K562 (cell line): ENCODE data around the gene BMF. TPM values are rescaled to one million over a fixed set of nuclear protein-coding genes. Genes with fewer than 3 reads are reported as not detected.

Experiments
- ATAC-seq: fragments of 200-7000 bp; cut with Tn5 transposase; 3 replicates; pipeline ENCODE4 v1.9.1; 2020; ENCODE audit warnings: moderate library complexity
- BruUV-seq: library from RNA; stranded (reverse); fragments of 400-500 nt; replicated peaks from 2 replicates; lab custom pipeline; 2021; lab: Mats Ljungman, UMichigan
- CTCF ChIA-PET: fragments of 300-600 bp; formaldehyde crosslinking; extraction: SDS; loops from one replicate; lab custom pipeline; 2021; ENCODE audit warnings: low intra/inter-chr PET ratio; lab: Yijun Ruan, JAX
- POLR2A ChIA-PET: fragments of 300-600, 350-650 bp; sonication (Branson Sonifier 250); formaldehyde crosslinking; extraction: SDS; loops from one replicate; lab custom pipeline; 2021; ENCODE audit warnings: antibody characterized with exemption, inconsistent platforms; lab: Yijun Ruan, JAX
- DNase-seq, 4 experiments: peaks; one replicate each; pipeline versions ENCODE4 v3.0.0 to v3.0.0-alpha.2; 2011 to 2018; ENCODE audit warnings: low spot score in 3 of 4, mixed read lengths in 3 of 4; ENCODE audit errors: extremely low read depth in 1 of 4
- FAIRE-seq: peaks from 2 replicates; lab custom pipeline; 2011; peaks lifted over from hg19 to GRCh38; lab: Jason Lieb, UNC
- H2AFZ ChIP-seq: 2 replicates; pipeline ENCODE4 v1.6.0; 2011; ENCODE audit warnings: low read depth, low read length, control low read depth, inconsistent platforms
- H3K27ac ChIP-seq: fragments of 200-600 bp; 3 replicates; pipeline ENCODE4 v1.8.0; 2011; ENCODE audit warnings: low read depth, mild to moderate bottlenecking, control low read depth, inconsistent platforms, low read length, moderate library complexity, mixed read lengths; ENCODE audit errors: extremely low read depth
- H3K27me3 ChIP-seq, 2 experiments: fragments of 300-600 bp in 1 of 2; 2 replicates in 1 of 2; 3 replicates in 1 of 2; pipeline versions ENCODE4 v1.6.0 to v1.8.0; 2011; ENCODE audit warnings: inconsistent platforms in 2 of 2, low read length in 2 of 2, mild to moderate bottlenecking in 1 of 2, mixed read lengths in 1 of 2, moderate library complexity in 1 of 2; ENCODE audit not compliant: control insufficient read depth in 2 of 2, insufficient read depth in 2 of 2
- H3K36me3 ChIP-seq: fragments of 300-600 bp; 3 replicates; pipeline ENCODE4 v1.8.0; 2011; ENCODE audit warnings: mild to moderate bottlenecking, low read length, inconsistent platforms; ENCODE audit not compliant: control insufficient read depth, insufficient read depth
- H3K4me1 ChIP-seq, 2 experiments: fragments of 200-600 bp in 1 of 2; replicated peaks in 1 of 2; 2 replicates in 1 of 2; 3 replicates in 1 of 2; pipeline versions ENCODE4 v1.5.1 to v1.8.0; 2011; ENCODE audit warnings: inconsistent platforms in 2 of 2, low read length in 2 of 2, mild to moderate bottlenecking in 1 of 2, mixed read lengths in 1 of 2, moderate library complexity in 1 of 2; ENCODE audit not compliant: control insufficient read depth in 2 of 2, insufficient read depth in 2 of 2
- H3K4me2 ChIP-seq: 2 replicates; pipeline ENCODE4 v1.6.1; 2011; ENCODE audit warnings: low read length, control low read depth, inconsistent platforms, mixed read lengths; ENCODE audit not compliant: insufficient read depth
- H3K4me3 ChIP-seq: fragments of 200-600 bp; sonication (generic), shearing (Covaris generic); 2 replicates; pipeline ENCODE4 v1.5.1; 2016; ENCODE audit warnings: control low read depth, inconsistent platforms
- H3K79me2 ChIP-seq: fragments of 200-600 bp; 3 replicates; pipeline ENCODE4 v1.8.0; 2011; ENCODE audit warnings: low read length, inconsistent platforms; ENCODE audit not compliant: control insufficient read depth, insufficient read depth
- H3K9ac ChIP-seq, 2 experiments: 2 replicates each; pipeline versions ENCODE4 v1.6.0 to v1.6.1; 2011; ENCODE audit warnings: low read depth in 2 of 2, low read length in 2 of 2, control low read depth in 1 of 2, inconsistent platforms in 1 of 2, mild to moderate bottlenecking in 1 of 2, mixed read lengths in 1 of 2; ENCODE audit not compliant: insufficient read depth in 1 of 2
- H3K9me1 ChIP-seq: one replicate; pipeline ENCODE4 v1.6.0; 2011; ENCODE audit warnings: inconsistent platforms, mild to moderate bottlenecking, low read length, moderate library complexity; ENCODE audit not compliant: control insufficient read depth, insufficient read depth
- H3K9me3 ChIP-seq: replicated peaks from 2 replicates; pipeline ENCODE4 v1.5.1; 2011; ENCODE audit warnings: low read depth, low read length, inconsistent platforms; ENCODE audit not compliant: control insufficient read depth, insufficient read depth
- H4K20me1 ChIP-seq: replicated peaks from 2 replicates; pipeline ENCODE4 v1.6.1; 2011; ENCODE audit warnings: low read length, inconsistent platforms, mixed read lengths; ENCODE audit not compliant: control insufficient read depth, insufficient read depth
- ELF2 ChIP-seq: fragments of 250-450 bp; sonication (Bioruptor Pico); IDR thresholded peaks from 2 replicates; pipeline ENCODE4 v1.5.0; 2021; ENCODE audit warnings: mild to moderate bottlenecking
- KAT7 ChIP-seq: sonication (generic); formaldehyde crosslinking; IDR thresholded peaks from 2 replicates; pipeline ENCODE4 v1.8.0; 2022; ENCODE audit warnings: missing genetic modification reagents, mild to moderate bottlenecking, borderline replicate concordance
- SIX5 ChIP-seq, 2 experiments: IDR thresholded peaks; 2 replicates each; pipeline ENCODE4 v1.6.1; 2011; ENCODE audit warnings: low read length in 2 of 2, borderline replicate concordance in 1 of 2, low read depth in 1 of 2, mild to moderate bottlenecking in 1 of 2, moderate library complexity in 1 of 2; ENCODE audit not compliant: insufficient read depth in 1 of 2
- TEAD4 ChIP-seq, 2 experiments: sonication (generic) in 1 of 2; formaldehyde crosslinking in 1 of 2; IDR thresholded peaks; 2 replicates each; pipeline versions ENCODE4 v1.6.1 to v1.8.0; 2012 to 2022; ENCODE audit warnings: borderline replicate concordance in 1 of 2, inconsistent platforms in 1 of 2, low read length in 1 of 2, mild to moderate bottlenecking in 1 of 2, missing genetic modification reagents in 1 of 2
- WGBS: fragments of 100-300 bp; shearing (Covaris generic); methylation state at CpG from one replicate; pipeline ENCODE4 v1.1.6; 2016; ENCODE audit warnings: low coverage, mixed read lengths; ENCODE audit not compliant: insufficient coverage; ENCODE audit errors: missing lambda C conversion rate; 5-methylcytosine and 5-hydroxymethylcytosine counted together
- in situ Hi-C: fragments of 300-500 bp; cut with MboI; formaldehyde crosslinking; loops from 4 replicates; pipeline ENCODE4 v1.15.0; 2018; ENCODE audit warnings: inconsistent platforms, mixed read lengths
- intact Hi-C: fragments of 100-400 bp; cut with micrococcal nuclease; formaldehyde crosslinking; loops from 2 replicates; pipeline ENCODE4 v1.14.2; 2022
- polyA plus RNA-seq, 8 experiments: library from polyadenylated mRNA; depleted of rRNA in 4 of 8; stranded (reverse) in 5 of 8; unstranded in 3 of 8; fragments of >200 nt; fragmentation: Nextera tagmentation in 2 of 8; fragmentation: Illumina TruSeq in 1 of 8; extraction: Ambion mirVana in 2 of 8; extraction: Trizol in 1 of 8; gene quantifications; 2 replicates each; pipeline versions ENCODE4 v1.2.1 to v1.2.3, GENCODE V29; 2011 to 2014; ENCODE audit warnings: inconsistent platforms in 1 of 8, missing spikeins in 1 of 8
- total RNA-seq, 7 experiments: library from RNA; depleted of rRNA in 6 of 7; stranded (reverse); fragments of >200 nt in 6 of 7; fragmentation: Illumina TruSeq in 2 of 7; extraction: Trizol in 2 of 7; gene quantifications; 2 replicates each; pipeline versions ENCODE4 v1.2.1 to v1.2.3, GENCODE V29; 2011 to 2021; ENCODE audit warnings: low replicate concordance in 1 of 7
- TF ChIP-seq, protein P1 (sequence below): sonication (generic); formaldehyde crosslinking; IDR thresholded peaks from 2 replicates; pipeline ENCODE4 v1.8.0; 2022; ENCODE audit warnings: mild to moderate bottlenecking, missing genetic modification reagents, borderline replicate concordance
- TF ChIP-seq, protein P2 (sequence below): IDR thresholded peaks from 2 replicates; pipeline ENCODE4 v1.6.1; 2012; ENCODE audit warnings: low read depth, low read length, improper control_type of control experiment, borderline replicate concordance

The BMF gene
- total and polyA plus RNA-seq, 9 of the 15 experiments (the other 6 are each of a cell fraction or from before 2014, with no cell fraction given), result 0.25 to 0.91 (median 0.59) TPM; not detected in 2

DNA sequence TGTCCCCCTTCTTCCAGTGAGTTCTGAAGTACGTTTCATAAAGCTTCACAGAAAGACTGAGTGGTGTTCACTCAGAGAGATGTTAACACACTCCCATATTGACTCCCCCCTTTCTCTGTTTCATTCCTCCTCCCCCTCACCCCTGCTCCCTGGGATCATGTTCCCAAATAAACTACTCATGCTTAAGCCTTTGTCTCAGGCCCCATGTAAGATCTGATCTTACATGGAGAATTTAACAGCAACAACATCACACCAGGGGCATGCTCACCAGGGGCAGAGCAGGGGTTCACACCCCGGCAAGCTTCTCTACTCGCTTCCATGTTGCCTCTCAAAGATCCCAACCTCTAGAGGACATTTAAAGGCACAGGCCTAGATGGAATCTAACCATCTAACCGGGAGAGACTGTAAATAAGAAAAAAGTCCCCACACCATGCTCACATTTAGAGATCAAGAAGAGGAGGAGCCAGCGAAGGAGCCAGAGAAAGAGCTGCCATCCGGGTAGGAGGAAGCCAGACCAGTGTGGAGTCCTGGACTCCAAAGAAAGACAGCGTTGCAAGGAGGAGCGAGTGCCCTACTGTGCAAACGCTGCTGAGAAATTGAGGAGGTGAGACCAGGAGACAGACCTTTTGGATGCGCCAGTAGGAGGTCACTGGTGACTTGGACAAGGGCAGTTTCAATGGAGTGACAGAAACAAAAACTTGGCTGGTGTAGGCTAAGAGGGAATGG, 48.3 kb downstream of the BMF start:
- Histone ChIP-seq H4K20me1 (no peaks in the 10 kb centered on the region), H3K27me3 (no peaks in the 10 kb centered on the region), H2AFZ (no peak overlapping the region), H3K4me1 (peaks cover 0 to 3% of the 10 kb centered on the region in 2 experiments; a peak in 2 of 5 replicates), H3K4me2 (no peak overlapping the region), H3K79me2 (no peaks in the 10 kb centered on the region), H3K36me3 (no peaks in the 10 kb centered on the region), H3K9ac (no peak overlapping the region), H3K9me3 (no peaks in the 10 kb centered on the region), H3K4me3 (no peak overlapping the region), H3K27ac (no peak overlapping the region), H3K9me1 (no peaks in the 10 kb centered on the region)
- no peak for FAIRE-seq
- CTCF ChIA-PET, result no interaction called here
- no peak for TF ChIP-seq ELF2 (CRISPR knock-in tag)
- TF ChIP-seq, protein P1, sequence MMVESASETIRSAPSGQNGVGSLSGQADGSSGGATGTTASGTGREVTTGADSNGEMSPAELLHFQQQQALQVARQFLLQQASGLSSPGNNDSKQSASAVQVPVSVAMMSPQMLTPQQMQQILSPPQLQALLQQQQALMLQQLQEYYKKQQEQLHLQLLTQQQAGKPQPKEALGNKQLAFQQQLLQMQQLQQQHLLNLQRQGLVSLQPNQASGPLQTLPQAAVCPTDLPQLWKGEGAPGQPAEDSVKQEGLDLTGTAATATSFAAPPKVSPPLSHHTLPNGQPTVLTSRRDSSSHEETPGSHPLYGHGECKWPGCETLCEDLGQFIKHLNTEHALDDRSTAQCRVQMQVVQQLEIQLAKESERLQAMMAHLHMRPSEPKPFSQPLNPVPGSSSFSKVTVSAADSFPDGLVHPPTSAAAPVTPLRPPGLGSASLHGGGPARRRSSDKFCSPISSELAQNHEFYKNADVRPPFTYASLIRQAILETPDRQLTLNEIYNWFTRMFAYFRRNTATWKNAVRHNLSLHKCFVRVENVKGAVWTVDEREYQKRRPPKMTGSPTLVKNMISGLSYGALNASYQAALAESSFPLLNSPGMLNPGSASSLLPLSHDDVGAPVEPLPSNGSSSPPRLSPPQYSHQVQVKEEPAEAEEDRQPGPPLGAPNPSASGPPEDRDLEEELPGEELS (CRISPR knock-in tag), result no peak
- no peak for TF ChIP-seq TEAD4 (IDR thresholded peaks at IDR 0.05; ENCODE audit: low read length)
- TF ChIP-seq TEAD4 (CRISPR knock-in tag; IDR thresholded peaks at IDR 0.05; ENCODE audit: borderline replicate concordance), result no peak
- TF ChIP-seq KAT7 (CRISPR knock-in tag), result no peak
- no peak for TF ChIP-seq SIX5 (IDR thresholded peaks at IDR 0.05; ENCODE audit: borderline replicate concordance in 1 of 2, insufficient read depth in 1 of 2, low read depth in 1 of 2, low read length in 2 of 2)
- TF ChIP-seq, protein P2, sequence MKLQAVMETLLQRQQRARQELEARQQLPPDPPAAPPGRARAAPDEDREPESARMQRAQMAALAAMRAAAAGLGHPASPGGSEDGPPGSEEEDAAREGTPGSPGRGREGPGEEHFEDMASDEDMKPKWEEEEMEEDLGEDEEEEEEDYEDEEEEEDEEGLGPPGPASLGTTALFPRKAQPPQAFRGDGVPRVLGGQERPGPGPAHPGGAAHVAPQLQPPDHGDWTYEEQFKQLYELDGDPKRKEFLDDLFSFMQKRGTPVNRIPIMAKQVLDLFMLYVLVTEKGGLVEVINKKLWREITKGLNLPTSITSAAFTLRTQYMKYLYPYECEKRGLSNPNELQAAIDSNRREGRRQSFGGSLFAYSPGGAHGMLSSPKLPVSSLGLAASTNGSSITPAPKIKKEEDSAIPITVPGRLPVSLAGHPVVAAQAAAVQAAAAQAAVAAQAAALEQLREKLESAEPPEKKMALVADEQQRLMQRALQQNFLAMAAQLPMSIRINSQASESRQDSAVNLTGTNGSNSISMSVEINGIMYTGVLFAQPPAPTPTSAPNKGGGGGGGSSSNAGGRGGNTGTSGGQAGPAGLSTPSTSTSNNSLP, result no peak
- DNase-seq, result no peak
- ATAC-seq, result no peak
- no TSS peak for BruUV-seq
- 32% methylated on average over 10 of the region's 10 CpGs for WGBS
- in situ Hi-C loops, result no loop called here
- POLR2A ChIA-PET, result interaction anchor here (0.6 to 1.4 kb wide), 5 partner anchors 9 to 187 kb away, joined by 3 to 4 read pairs (median 3); no protein-coding TSS in a partner anchor
- intact Hi-C loops, result no loop called here
